Right lobe of liver (tissue), 4 donors: ENCODE data around the gene TRPC4AP.

Experiments
- POLR2A ChIP-seq: fragments of 450-650 bp; IDR thresholded peaks from one replicate; pipeline ENCODE4 v1.6.1; 2017; ENCODE audit warnings: antibody characterized with exemption, mild to moderate bottlenecking
- TF ChIP-seq, protein P1 (sequence below), 4 donors: fragments of 200-600 bp in 3 of 4; fragments of 450-650 bp in 1 of 4; IDR thresholded peaks; one replicate each; pipeline versions ENCODE4 v1.5.1 to v1.8.0; 2016 to 2022; ENCODE audit warnings: antibody characterized with exemption in 4 of 4, mild to moderate bottlenecking in 2 of 4
- donor health status: DM: no; HTN: no; CAD: no.
- donor health status: DM: no; HTN: no; CAD: no.
- donor health status: DM: no; HTN: yes; CAD: no.

DNA sequence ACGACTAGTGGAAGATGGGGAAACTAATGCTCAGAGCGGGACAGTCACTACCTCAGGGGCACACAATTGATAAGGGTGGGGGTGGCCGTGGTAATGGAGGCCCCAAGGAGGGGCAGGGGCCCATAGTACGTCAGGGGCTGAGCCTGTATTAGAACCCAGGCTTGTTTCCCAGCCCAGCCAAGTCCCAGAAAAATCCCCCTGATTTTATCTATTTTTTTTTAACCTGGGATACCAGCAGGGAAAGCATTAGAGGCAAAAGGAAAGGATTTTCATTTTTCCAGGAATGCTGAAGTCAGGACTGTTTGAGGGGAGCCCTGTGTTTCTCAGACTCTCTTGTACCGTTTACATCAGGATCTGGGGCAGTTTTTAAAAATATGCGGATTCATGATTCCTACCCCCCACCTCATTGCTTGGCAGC lies 136.6 kb downstream of the TRPC4AP start:
- TF ChIP-seq, protein P1, sequence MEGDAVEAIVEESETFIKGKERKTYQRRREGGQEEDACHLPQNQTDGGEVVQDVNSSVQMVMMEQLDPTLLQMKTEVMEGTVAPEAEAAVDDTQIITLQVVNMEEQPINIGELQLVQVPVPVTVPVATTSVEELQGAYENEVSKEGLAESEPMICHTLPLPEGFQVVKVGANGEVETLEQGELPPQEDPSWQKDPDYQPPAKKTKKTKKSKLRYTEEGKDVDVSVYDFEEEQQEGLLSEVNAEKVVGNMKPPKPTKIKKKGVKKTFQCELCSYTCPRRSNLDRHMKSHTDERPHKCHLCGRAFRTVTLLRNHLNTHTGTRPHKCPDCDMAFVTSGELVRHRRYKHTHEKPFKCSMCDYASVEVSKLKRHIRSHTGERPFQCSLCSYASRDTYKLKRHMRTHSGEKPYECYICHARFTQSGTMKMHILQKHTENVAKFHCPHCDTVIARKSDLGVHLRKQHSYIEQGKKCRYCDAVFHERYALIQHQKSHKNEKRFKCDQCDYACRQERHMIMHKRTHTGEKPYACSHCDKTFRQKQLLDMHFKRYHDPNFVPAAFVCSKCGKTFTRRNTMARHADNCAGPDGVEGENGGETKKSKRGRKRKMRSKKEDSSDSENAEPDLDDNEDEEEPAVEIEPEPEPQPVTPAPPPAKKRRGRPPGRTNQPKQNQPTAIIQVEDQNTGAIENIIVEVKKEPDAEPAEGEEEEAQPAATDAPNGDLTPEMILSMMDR (IDR thresholded peaks at IDR 0.05), result peak in 1 of 4 donors; percentile 28
- no peak for TF ChIP-seq POLR2A
